Measurements from ENCODE around the gene ANGEL1. TPM values are rescaled to one million over a fixed set of nuclear protein-coding genes. Genes with fewer than 3 reads are reported as not detected.

The ANGEL1 gene
- total and polyA plus RNA-seq, 2 experiments from 2014 or later, result 5.3 to 31.6 TPM

- peaks cover 43% of the 10 kb centered on the region for H3K9me3 Mint-ChIP-seq
- H3K27ac ChIP-seq (ENCODE audit: low read depth), result no peak overlapping the region
- DNase-seq (ENCODE audit: low spot score), result no peak
- H3K79me2 ChIP-seq (replicated peaks; ENCODE audit: insufficient read depth), result no peaks in the 10 kb centered on the region
- no peak overlapping the region for H2AFZ ChIP-seq
- H3K4me3 Mint-ChIP-seq, result no peak overlapping the region
- no peaks in the 10 kb centered on the region for H4K20me1 ChIP-seq (replicated peaks; ENCODE audit: insufficient read depth)
- H3K27me3 ChIP-seq (ENCODE audit: insufficient read depth), result no peaks in the 10 kb centered on the region
- H3K4me1 ChIP-seq (ENCODE audit: insufficient read depth), result no peaks in the 10 kb centered on the region
- H3K27me3 Mint-ChIP-seq (ENCODE audit: insufficient read depth, low read depth, poor library complexity), result peaks cover 4% of the 10 kb centered on the region
- no peaks in the 10 kb centered on the region for H3F3A ChIP-seq (replicated peaks; ENCODE audit: low read depth)
- TF ChIP-seq REST (IDR thresholded peaks at IDR 0.05; ENCODE audit: unreplicated experiment) (no peak), NANOG (IDR thresholded peaks at IDR 0.05; ENCODE audit: borderline replicate concordance) (no peak), STAT1 (IDR thresholded peaks at IDR 0.05; ENCODE audit: unreplicated experiment) (no peak), POLR2AphosphoS5 (IDR thresholded peaks at IDR 0.05; ENCODE audit: low read depth) (no peak), CREB1 (CRISPR knock-in tag; IDR thresholded peaks at IDR 0.05; ENCODE audit: low read depth) (no peak), ZNF462 (CRISPR knock-in tag; IDR thresholded peaks at IDR 0.05) (no peak), ETS1 (IDR thresholded peaks at IDR 0.05) (no peak), EZH2 (IDR thresholded peaks at IDR 0.05; ENCODE audit: low read depth, unreplicated experiment) (no peak), CTCF (conservative IDR thresholded peaks at IDR 0.05; ENCODE audit: low read depth in 2 of 2) (no peak), EZH2phosphoT487 (IDR thresholded peaks at IDR 0.05; ENCODE audit: unreplicated experiment) (no peak), JUNB (IDR thresholded peaks at IDR 0.05; ENCODE audit: unreplicated experiment) (no peak), ZNF331 (CRISPR knock-in tag; IDR thresholded peaks at IDR 0.05; ENCODE audit: low read depth) (no peak), ZNF114 (CRISPR knock-in tag; IDR thresholded peaks at IDR 0.05) (no peak)
- no peak for ATAC-seq
- H3K4me1 Mint-ChIP-seq, result no peaks in the 10 kb centered on the region
- no peak overlapping the region for H3K27ac Mint-ChIP-seq
- no peaks in the 10 kb centered on the region for H3K36me3 ChIP-seq (ENCODE audit: insufficient read depth)
- no peak overlapping the region for H3K4me3 ChIP-seq
- H3K4me2 ChIP-seq, result no peak overlapping the region
- H3K36me3 Mint-ChIP-seq (ENCODE audit: low read depth), result peaks cover 14% of the 10 kb centered on the region
- H3K9me2 ChIP-seq (ENCODE audit: insufficient read depth), result no peaks in the 10 kb centered on the region
Measured at GRCh38 chr14:76742966-76743365, 69.7 kb downstream of the ANGEL1 start.
